GM11168 (cell line): Measurements from ENCODE around the gene ITGB5.

Experiments
- in situ Hi-C: fragments of 300-500 bp; cut with MboI; formaldehyde crosslinking; loops from one replicate; pipeline ENCODE4 v1.12.0; 2022; ENCODE audit warnings: low sequenced_read_pairs; ENCODE audit not compliant: unreplicated experiment

Gene ITGB5

GRCh38 chr3:124818398-124819091, 68.6 kb downstream of the ITGB5 start:
- in situ Hi-C loops: no loop called here

- in situ Hi-C loops: no loop called here
These were observed 70.1 kb downstream of the ITGB5 start for GRCh38 chr3:124817079-124817478.

GRCh38 chr3:124816206-124816605, 71.0 kb downstream of the ITGB5 start:
- in situ Hi-C loops: no loop called here

GRCh38 chr3:124815781-124816180, 71.4 kb downstream of the ITGB5 start:
- in situ Hi-C loops: no loop called here

- in situ Hi-C loops: no loop called here
These were observed 72.3 kb downstream of the ITGB5 start for GRCh38 chr3:124814620-124815421.

GRCh38 chr3:124813541-124813940, 73.6 kb downstream of the ITGB5 start:
- in situ Hi-C loops: no loop called here

- in situ Hi-C loops: no loop called here
These were observed 74.6 kb downstream of the ITGB5 start for GRCh38 chr3:124812291-124813265.

- in situ Hi-C loops: no loop called here
These were observed 75.7 kb downstream of the ITGB5 start for GRCh38 chr3:124811436-124811835.

GRCh38 chr3:124810970-124811369, 76.2 kb downstream of the ITGB5 start:
- in situ Hi-C loops: no loop called here

GRCh38 chr3:124809039-124809438, 78.1 kb downstream of the ITGB5 start:
- in situ Hi-C loops: no loop called here

GRCh38 chr3:124805671-124806070, 81.5 kb downstream of the ITGB5 start:
- in situ Hi-C loops: no loop called here

- in situ Hi-C loops: no loop called here
These were observed 82.3 kb downstream of the ITGB5 start for GRCh38 chr3:124804875-124805274.

- in situ Hi-C loops: no loop called here
These were observed 84.5 kb downstream of the ITGB5 start for GRCh38 chr3:124802702-124803101.

- in situ Hi-C loops: no loop called here
These were observed 85.0 kb downstream of the ITGB5 start for GRCh38 chr3:124802061-124802698.

GRCh38 chr3:124800511-124801258, 86.5 kb downstream of the ITGB5 start:
- in situ Hi-C loops: no loop called here

- in situ Hi-C loops: no loop called here
These were observed 87.1 kb downstream of the ITGB5 start for GRCh38 chr3:124800076-124800475.

- in situ Hi-C loops: no loop called here
These were observed 87.5 kb downstream of the ITGB5 start for GRCh38 chr3:124799676-124800075.

GRCh38 chr3:124797426-124797945, 89.7 kb downstream of the ITGB5 start:
- in situ Hi-C loops: no loop called here

- in situ Hi-C loops: no loop called here
These were observed 90.7 kb downstream of the ITGB5 start for GRCh38 chr3:124796477-124796876.
